NB4 (cell line): ENCODE results near the gene TVP23B.
"Not testable (repeated sequence)": the region's sequence is repeated elsewhere in the genome, so short reads cannot be mapped to it uniquely, and the experiment has no call there.

Experiments
- CTCF ChIP-seq: IDR thresholded peaks from one replicate; pipeline ENCODE4 v1.5.1; 2012; ENCODE audit warnings: low read depth, low read length
- POLR2A ChIP-seq: IDR thresholded peaks from 2 replicates; pipeline ENCODE4 v1.6.1; 2011; ENCODE audit warnings: mild to moderate bottlenecking; ENCODE audit not compliant: insufficient read length; ENCODE audit errors: extremely low read depth

GRCh38 chr17:18827613-18828012, 46.6 kb downstream of the TVP23B start:
- TF ChIP-seq POLR2A, CTCF: not testable (repeated sequence)
